H1 (cell line): ENCODE results near the gene OR8K1. TPM values are rescaled to one million over a fixed set of nuclear protein-coding genes. Genes with fewer than 3 reads are reported as not detected.
A peak's percentile ranks its signal among the peaks of the same experiment; 100 is the strongest.

Source experiments
- CTCF ChIA-PET: fragments of 300-600 bp; sonication (Branson Sonifier 250); formaldehyde crosslinking; loops from one replicate; lab custom pipeline; 2021; ENCODE audit not compliant: partially characterized antibody; lab: Charles Lee
- POLR2A ChIA-PET: fragments of 300-600 bp; sonication (Branson Sonifier 250); formaldehyde crosslinking; loops from one replicate; lab custom pipeline; 2021; ENCODE audit warnings: inconsistent platforms; ENCODE audit not compliant: partially characterized antibody; lab: Charles Lee
- DNase-seq, 2 experiments: peaks; one replicate each; pipeline versions ENCODE4 v3.0.0 to v3.0.0-alpha.2; 2010 to 2022; ENCODE audit warnings: low spot score in 2 of 2, low read depth in 1 of 2, mixed read lengths in 1 of 2
- FAIRE-seq: peaks from 2 replicates; lab custom pipeline; 2011; peaks lifted over from hg19 to GRCh38; lab: Jason Lieb, UNC
- H2AFZ ChIP-seq: 2 replicates; pipeline ENCODE4 v1.8.1; 2012; ENCODE audit warnings: low read length, inconsistent platforms
- H2AK5ac ChIP-seq: 2 replicates; pipeline ENCODE4 v1.6.1; 2013; ENCODE audit warnings: low read depth, low read length
- H2BK120ac ChIP-seq: replicated peaks from 2 replicates; pipeline ENCODE3; 2013; ENCODE audit warnings: low read depth, low read length, inconsistent platforms
- H2BK12ac ChIP-seq: 2 replicates; pipeline ENCODE4 v1.6.1; 2013; ENCODE audit warnings: low read depth, low read length
- H2BK15ac ChIP-seq: 2 replicates; pipeline ENCODE4 v1.6.1; 2013; ENCODE audit warnings: low read length
- H2BK20ac ChIP-seq: 2 replicates; pipeline ENCODE4 v1.6.1; 2013; ENCODE audit warnings: low read length
- H2BK5ac ChIP-seq: 2 replicates; pipeline ENCODE4 v1.6.1; 2013; ENCODE audit warnings: low read depth, low read length
- H3K14ac ChIP-seq: 2 replicates; pipeline ENCODE4 v1.6.1; 2013; ENCODE audit warnings: inconsistent platforms; ENCODE audit not compliant: insufficient read length
- H3K18ac ChIP-seq: 2 replicates; pipeline ENCODE4 v1.6.1; 2013; ENCODE audit warnings: low read length; ENCODE audit errors: extremely low read depth
- H3K23ac ChIP-seq: 2 replicates; pipeline ENCODE4 v1.6.1; 2013; ENCODE audit warnings: inconsistent platforms; ENCODE audit not compliant: insufficient read length
- H3K23me2 ChIP-seq: 2 replicates; pipeline ENCODE4 v1.6.1; 2013; ENCODE audit warnings: low read depth, low read length
- H3K27ac ChIP-seq: 2 replicates; pipeline ENCODE4 v1.6.1; 2011; ENCODE audit warnings: low read depth, low read length, inconsistent platforms
- H3K27me3 ChIP-seq, 4 experiments: replicated peaks in 1 of 4; 1 replicate in 1 of 4; 2 replicates in 3 of 4; pipeline versions ENCODE4 v1.6.1 to v1.8.1; 2011 to 2013; ENCODE audit warnings: low read length in 3 of 4, mild to moderate bottlenecking in 3 of 4, inconsistent platforms in 2 of 4, mixed read lengths in 2 of 4, moderate library complexity in 1 of 4; ENCODE audit not compliant: control insufficient read depth in 3 of 4, insufficient read depth in 3 of 4; ENCODE audit errors: extremely low read depth in 1 of 4
- H3K36me3 ChIP-seq, 4 experiments: 2 replicates each; pipeline versions ENCODE4 v1.6.1 to v1.8.1; 2011 to 2013; ENCODE audit warnings: mild to moderate bottlenecking in 4 of 4, low read length in 3 of 4, moderate library complexity in 2 of 4, control low read depth in 1 of 4, inconsistent platforms in 1 of 4; ENCODE audit not compliant: insufficient read depth in 4 of 4, control insufficient read depth in 2 of 4
- H3K4ac ChIP-seq: replicated peaks from 2 replicates; pipeline ENCODE3; 2013; ENCODE audit warnings: low read length, low read depth, mixed read lengths, inconsistent platforms; ENCODE audit not compliant: insufficient read length
- H3K4me1 ChIP-seq, 4 experiments: replicated peaks in 1 of 4; 1 replicate in 1 of 4; 2 replicates in 3 of 4; pipeline versions ENCODE4 v1.6.1 to v1.8.1; 2011 to 2013; ENCODE audit warnings: low read length in 3 of 4, inconsistent platforms in 2 of 4, mixed read lengths in 1 of 4; ENCODE audit not compliant: insufficient read depth in 4 of 4, control insufficient read depth in 3 of 4
- H3K4me2 ChIP-seq, 2 experiments: 2 replicates each; pipeline versions ENCODE4 v1.6.1 to v1.8.1; 2011 to 2013; ENCODE audit warnings: low read depth in 2 of 2, low read length in 2 of 2, control low read depth in 1 of 2, inconsistent platforms in 1 of 2, mild to moderate bottlenecking in 1 of 2; ENCODE audit not compliant: insufficient read depth in 1 of 2
- H3K4me3 ChIP-seq, 4 experiments: fragments of 200-600, 300-600 bp in 1 of 4; sonication (generic), shearing (Covaris generic), sonication (Bioruptor Twin) in 1 of 4; 2 replicates each; pipeline versions ENCODE4 v1.5.1 to v1.8.1; 2011 to 2016; ENCODE audit warnings: low read length in 4 of 4, low read depth in 3 of 4, control low read depth in 2 of 4, inconsistent platforms in 2 of 4, mild to moderate bottlenecking in 2 of 4, mixed read lengths in 1 of 4, moderate library complexity in 1 of 4; ENCODE audit not compliant: insufficient read depth in 2 of 4; ENCODE audit errors: extremely low read depth in 1 of 4
- H3K56ac ChIP-seq: replicated peaks from 2 replicates; pipeline ENCODE3; 2013; ENCODE audit warnings: low read depth, mild to moderate bottlenecking, mixed read lengths, low read length, inconsistent platforms; ENCODE audit not compliant: insufficient read length
- H3K79me1 ChIP-seq: 2 replicates; pipeline ENCODE4 v1.6.1; 2013; ENCODE audit warnings: low read depth, low read length, control low read depth
- H3K79me2 ChIP-seq, 2 experiments: 2 replicates each; pipeline versions ENCODE4 v1.6.1 to v1.8.1; 2012 to 2013; ENCODE audit warnings: low read length in 2 of 2, mild to moderate bottlenecking in 2 of 2, inconsistent platforms in 1 of 2; ENCODE audit not compliant: insufficient read depth in 2 of 2, control insufficient read depth in 1 of 2
- H3K9ac ChIP-seq, 4 experiments: replicated peaks in 1 of 4; 1 replicate in 1 of 4; 2 replicates in 3 of 4; pipeline versions ENCODE4 v1.6.1 to v1.8.1; 2011 to 2013; ENCODE audit warnings: low read depth in 3 of 4, low read length in 3 of 4, control low read depth in 2 of 4, mild to moderate bottlenecking in 2 of 4, moderate library complexity in 2 of 4, inconsistent platforms in 1 of 4; ENCODE audit errors: extremely low read depth in 1 of 4
- H3K9me3 ChIP-seq, 2 experiments: 2 replicates each; pipeline versions ENCODE4 v1.6.1 to v1.8.1; 2012 to 2013; ENCODE audit warnings: mild to moderate bottlenecking in 2 of 2, moderate library complexity in 2 of 2, control low read depth in 1 of 2, inconsistent platforms in 1 of 2, low read depth in 1 of 2, low read length in 1 of 2, mixed read lengths in 1 of 2; ENCODE audit not compliant: insufficient read depth in 2 of 2
- H4K20me1 ChIP-seq, 2 experiments: replicated peaks in 1 of 2; 2 replicates each; pipeline versions ENCODE3 to v1.8.1; 2011 to 2013; ENCODE audit warnings: inconsistent platforms in 2 of 2, low read length in 2 of 2, mild to moderate bottlenecking in 1 of 2; ENCODE audit not compliant: insufficient read depth in 2 of 2, control insufficient read depth in 1 of 2
- H4K5ac ChIP-seq: 2 replicates; pipeline ENCODE4 v1.6.1; 2013; ENCODE audit warnings: low read length, low read depth, mixed read lengths, inconsistent platforms; ENCODE audit not compliant: insufficient read length
- H4K8ac ChIP-seq: 2 replicates; pipeline ENCODE4 v1.8.0; 2013; ENCODE audit warnings: mild to moderate bottlenecking, moderate library complexity, low read length, inconsistent platforms; ENCODE audit not compliant: insufficient read depth; ENCODE audit errors: extremely low read depth
- H4K91ac ChIP-seq: replicated peaks from 2 replicates; pipeline ENCODE3; 2013; ENCODE audit warnings: low read length, mixed read lengths, inconsistent platforms; ENCODE audit not compliant: insufficient read length
- CEBPB ChIP-seq: IDR thresholded peaks from 2 replicates; pipeline ENCODE4 v1.6.1; 2012; ENCODE audit warnings: low read depth, low read length
- SAP30 ChIP-seq: fragments of 300-600 bp; sonication (generic); IDR thresholded peaks from 2 replicates; pipeline ENCODE4 v1.7.1; 2012; ENCODE audit warnings: low read length, moderate library complexity, mild to moderate bottlenecking, inconsistent platforms; ENCODE audit not compliant: insufficient read depth, insufficient replicate concordance
- WGBS, 2 experiments: shearing (Covaris generic) in 1 of 2; methylation state at CpG; one replicate each; pipeline versions ENCODE4 v1.1.6 to v1.1.7; 2013 to 2015; ENCODE audit warnings: low lambda C conversion rate in 2 of 2, mixed read lengths in 2 of 2, inconsistent platforms in 1 of 2, low coverage in 1 of 2, missing lambda C conversion rate in 1 of 2; ENCODE audit not compliant: insufficient replicate concordance in 2 of 2, insufficient coverage in 1 of 2, insufficient read length in 1 of 2; ENCODE audit errors: extremely low coverage in 1 of 2, missing lambda C conversion rate in 1 of 2; 5-methylcytosine and 5-hydroxymethylcytosine counted together
- polyA plus RNA-seq, 7 experiments: library from polyadenylated mRNA; depleted of rRNA in 3 of 7; stranded (reverse) in 5 of 7; unstranded in 2 of 7; fragments of >200 nt in 5 of 7; fragments of 200-250 nt in 2 of 7; gene quantifications; 1 replicate in 5 of 7; 2 replicates in 1 of 7; 4 replicates in 1 of 7; pipeline versions ENCODE4 v1.2.1 to v1.2.3, GENCODE V29; 2011 to 2013; ENCODE audit warnings: missing spikeins in 2 of 7, mixed read lengths in 2 of 7
- total RNA-seq: library from RNA; stranded (reverse); fragmentation: NEBNext Ultra II Directional; extraction: Animal tissue kit (Norgen Biotek cat#: 25700); gene quantifications from 2 replicates; pipeline ENCODE4 v1.2.1, GENCODE V29; 2021

OR8K1 gene
- total and polyA plus RNA-seq, 2 of the 8 experiments (the other 6 are each of a cell fraction or from before 2014, with no cell fraction given) = not detected

DNA sequence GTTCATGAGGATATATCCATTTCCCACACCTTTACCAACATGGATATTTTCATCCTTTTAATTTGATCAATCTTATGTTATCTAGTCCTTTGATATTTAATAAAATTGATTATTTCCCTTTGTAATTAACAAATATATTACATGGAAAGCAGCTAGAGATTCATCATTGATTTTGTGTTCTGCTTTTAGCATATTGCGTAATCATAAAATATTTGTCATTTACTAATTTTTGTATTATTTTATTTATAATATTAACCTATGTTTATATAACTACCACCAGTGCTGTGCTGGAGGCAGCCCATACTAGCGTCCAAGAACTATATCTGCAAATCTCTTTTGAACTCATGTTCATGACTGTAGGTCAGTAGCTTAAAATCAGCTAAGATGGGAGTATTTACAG lies 34.3 kb downstream of the OR8K1 start:
- Histone ChIP-seq H2BK20ac (no peak overlapping the region), H2BK5ac (no peak overlapping the region), H3K79me1 (no peaks in the 10 kb centered on the region), H2BK120ac (no peak overlapping the region), H4K8ac (no peak overlapping the region), H3K18ac (no peak overlapping the region), H4K20me1 (no peaks in the 10 kb centered on the region), H3K27me3 (no peaks in the 10 kb centered on the region), H3K9me3 (no peaks in the 10 kb centered on the region), H4K5ac (no peak overlapping the region), H3K79me2 (no peaks in the 10 kb centered on the region), H2BK12ac (no peak overlapping the region), H3K4me2 (no peak overlapping the region), H3K4me3 (no peak overlapping the region), H3K27ac (no peak overlapping the region), H2BK15ac (no peak overlapping the region), H3K9ac (no peak overlapping the region), H2AFZ (no peak overlapping the region), H3K4me1 (no peaks in the 10 kb centered on the region), H3K4ac (no peak overlapping the region), H4K91ac (no peak overlapping the region), H2AK5ac (no peak overlapping the region), H3K23me2 (no peaks in the 10 kb centered on the region), H3K23ac (no peak overlapping the region), H3K56ac (no peak overlapping the region), H3K36me3 (no peaks in the 10 kb centered on the region), H3K14ac (no peak overlapping the region)
- 94% methylated on average over 2 of the region's 2 CpGs; no CpG with 5 or more reads in 1 of the 2 experiments for WGBS, 2 experiments
- FAIRE-seq (no peak), DNase-seq (no peak)
- TF ChIP-seq SAP30 = no peak
- TF ChIP-seq CEBPB = peak; percentile 83; the same call in 1 of the 2 replicates
- POLR2A ChIA-PET = no interaction called here
- CTCF ChIA-PET = no interaction called here
